Neutrophil (primary cell): ENCODE data around the gene ITGA6.
A peak's percentile ranks its signal among the peaks of the same experiment; 100 is the strongest.

Experiments
- H3K27ac ChIP-seq: fragments of 200-600 bp; sonication (generic); 2 replicates; pipeline ENCODE4 v1.5.1; 2016; ENCODE audit warnings: mild to moderate bottlenecking, moderate library complexity
- H3K27me3 ChIP-seq: fragments of 200-600 bp; sonication (generic); 2 replicates; pipeline ENCODE4 v1.6.0; 2016; ENCODE audit warnings: mild to moderate bottlenecking
- H3K36me3 ChIP-seq: fragments of 200-600 bp; sonication (generic); 2 replicates; pipeline ENCODE4 v1.5.1; 2017
- H3K4me1 ChIP-seq, 2 experiments: fragments of 200-600 bp in 1 of 2; sonication (generic) in 1 of 2; 1 replicate in 1 of 2; 2 replicates in 1 of 2; pipeline versions ENCODE4 v1.5.1 to v1.6.1; 2013 to 2016; ENCODE audit warnings: low read depth in 1 of 2, low read length in 1 of 2, mild to moderate bottlenecking in 1 of 2, moderate library complexity in 1 of 2; ENCODE audit not compliant: control insufficient read depth in 1 of 2, insufficient read depth in 1 of 2
- H3K4me3 ChIP-seq, 2 experiments: fragments of 200-600 bp in 1 of 2; sonication (generic) in 1 of 2; 1 replicate in 1 of 2; 2 replicates in 1 of 2; pipeline ENCODE4 v1.5.1; 2013 to 2016; ENCODE audit warnings: low read depth in 1 of 2, low read length in 1 of 2, mild to moderate bottlenecking in 1 of 2, moderate library complexity in 1 of 2
- H3K9me3 ChIP-seq: fragments of 200-600 bp; sonication (generic); 2 replicates; pipeline ENCODE4 v1.5.1; 2016
- CTCF ChIP-seq: fragments of 200-600 bp; sonication (generic); IDR thresholded peaks from 2 replicates; pipeline ENCODE4 v1.5.1; 2016; ENCODE audit warnings: antibody characterized with exemption

The ITGA6 gene

GRCh38 chr2:172431463-172431862, 4.1 kb downstream of the ITGA6 start:
- Histone ChIP-seq H3K27ac (no peak overlapping the region), H3K36me3 (no peaks in the 10 kb centered on the region), H3K4me1 (peaks cover 54 to 63% of the 10 kb centered on the region in 2 experiments), H3K4me3 (no peak overlapping the region), H3K27me3 (peaks cover 44% of the 10 kb centered on the region), H3K9me3 (no peaks in the 10 kb centered on the region)
- no peak for TF ChIP-seq CTCF

- H3K27ac ChIP-seq: no peak overlapping the region
- H3K36me3 ChIP-seq: no peaks in the 10 kb centered on the region
- H3K4me1 ChIP-seq: peaks cover 52 to 59% of the 10 kb centered on the region in 2 experiments
- no peak for TF ChIP-seq CTCF
- no peaks in the 10 kb centered on the region for H3K9me3 ChIP-seq
- H3K4me3 ChIP-seq: no peak overlapping the region
- peaks cover 39% of the 10 kb centered on the region for H3K27me3 ChIP-seq
Measured at GRCh38 chr2:172431993-172432392, 4.6 kb downstream of the ITGA6 start.

- Histone ChIP-seq H3K36me3 (no peaks in the 10 kb centered on the region), H3K9me3 (no peaks in the 10 kb centered on the region), H3K4me3 (no peak overlapping the region), H3K4me1 (peaks cover 52 to 59% of the 10 kb centered on the region in 2 experiments), H3K27ac (no peak overlapping the region), H3K27me3 (peaks cover 34% of the 10 kb centered on the region)
- TF ChIP-seq CTCF: no peak
Measured at GRCh38 chr2:172433144-172433543, 5.8 kb downstream of the ITGA6 start.

- Histone ChIP-seq H3K4me1 (peaks cover 46 to 52% of the 10 kb centered on the region in 2 experiments), H3K4me3 (peak overlapping the region in 1 of 2 experiments; percentile 2), H3K27ac (peak overlapping the region; percentile 69), H3K36me3 (no peaks in the 10 kb centered on the region), H3K27me3 (peaks cover 16% of the 10 kb centered on the region), H3K9me3 (no peaks in the 10 kb centered on the region)
- no peak for TF ChIP-seq CTCF
Measured at GRCh38 chr2:172434821-172435605, 7.6 kb downstream of the ITGA6 start.

- no peaks in the 10 kb centered on the region for H3K9me3 ChIP-seq
Measured at GRCh38 chr2:172435606-172435911, 8.2 kb downstream of the ITGA6 start.

More at GRCh38 chr2:172435606-172435911, 8.2 kb downstream of the ITGA6 start:
- peaks cover 44 to 51% of the 10 kb centered on the region in 2 experiments for H3K4me1 ChIP-seq
- TF ChIP-seq CTCF: no peak
- no peaks in the 10 kb centered on the region for H3K36me3 ChIP-seq
- H3K27ac ChIP-seq: no peak overlapping the region
- H3K27me3 ChIP-seq: peaks cover 10% of the 10 kb centered on the region
- no peak overlapping the region for H3K4me3 ChIP-seq
